HepG2 (cell line): ENCODE measurements around the gene REG1B. TPM values are rescaled to one million over a fixed set of nuclear protein-coding genes. Genes with fewer than 3 reads are reported as not detected.

Experiments used
- ATAC-seq: fragments of 200-7000 bp; cut with Tn5 transposase; 3 replicates; pipeline ENCODE4 v1.9.1; 2020; ENCODE audit warnings: mild to moderate bottlenecking, moderate library complexity
- BruUV-seq: library from RNA; stranded (reverse); fragments of 400-500 nt; replicated peaks from 2 replicates; lab custom pipeline; 2021; lab: Mats Ljungman, UMichigan
- CTCF ChIA-PET: fragments of 300-600 bp; formaldehyde crosslinking; extraction: SDS; loops from one replicate; lab custom pipeline; 2021; ENCODE audit warnings: low total read pairs, inconsistent platforms, low intra/inter-chr PET ratio; lab: Yijun Ruan, JAX
- POLR2A ChIA-PET: fragments of 350-600 bp; sonication (Branson Sonifier 250); formaldehyde crosslinking; loops from one replicate; lab custom pipeline; 2020; ENCODE audit warnings: antibody characterized with exemption, inconsistent platforms; lab: Yijun Ruan, JAX
- DNase-seq: peaks from one replicate; pipeline ENCODE4 v3.0.0-alpha.2; 2015; ENCODE audit warnings: low spot score
- FAIRE-seq: peaks from 3 replicates; lab custom pipeline; 2011; peaks lifted over from hg19 to GRCh38; lab: Jason Lieb, UNC
- H2AFZ ChIP-seq: one replicate; pipeline ENCODE4 v1.6.1; 2011; ENCODE audit warnings: low read length, inconsistent platforms
- H3K27ac ChIP-seq: fragments of 300-600 bp; 3 replicates; pipeline ENCODE4 v1.8.0; 2011; ENCODE audit warnings: mixed run types, mild to moderate bottlenecking, mixed read lengths, low read length, inconsistent platforms; ENCODE audit not compliant: insufficient read depth; ENCODE audit errors: extremely low read length
- H3K27me3 ChIP-seq, 2 experiments: fragments of 200-600 bp in 1 of 2; 2 replicates in 1 of 2; 3 replicates in 1 of 2; pipeline versions ENCODE4 v1.6.0 to v1.8.0; 2011; ENCODE audit warnings: low read length in 2 of 2, mild to moderate bottlenecking in 2 of 2, moderate library complexity in 2 of 2, inconsistent platforms in 1 of 2; ENCODE audit not compliant: insufficient read depth in 2 of 2, control insufficient read depth in 1 of 2
- H3K36me3 ChIP-seq, 2 experiments: fragments of 200-600 bp in 1 of 2; replicated peaks in 1 of 2; 2 replicates in 1 of 2; 3 replicates in 1 of 2; pipeline versions ENCODE4 v1.5.1 to v1.8.0; 2011; ENCODE audit warnings: low read length in 2 of 2, inconsistent platforms in 1 of 2; ENCODE audit not compliant: insufficient read depth in 2 of 2, control insufficient read depth in 1 of 2
- H3K4me1 ChIP-seq: 2 replicates; pipeline ENCODE4 v1.5.1; 2012; ENCODE audit warnings: low read length, inconsistent platforms; ENCODE audit not compliant: insufficient read depth
- H3K4me2 ChIP-seq: 2 replicates; pipeline ENCODE4 v1.6.0; 2011; ENCODE audit warnings: low read depth, low read length, inconsistent platforms
- H3K4me3 ChIP-seq, 3 experiments: fragments of 200-600 bp in 1 of 3; sonication (generic), shearing (Covaris generic) in 1 of 3; replicated peaks in 1 of 3; 2 replicates each; pipeline ENCODE4 v1.5.1; 2011 to 2016; ENCODE audit warnings: low read length in 3 of 3, inconsistent platforms in 2 of 3, low read depth in 2 of 3, mild to moderate bottlenecking in 2 of 3, control low read depth in 1 of 3, mixed read lengths in 1 of 3; ENCODE audit not compliant: insufficient read depth in 1 of 3
- H3K79me2 ChIP-seq: one replicate; pipeline ENCODE4 v1.6.1; 2011; ENCODE audit warnings: low read length, inconsistent platforms; ENCODE audit not compliant: insufficient read depth
- H3K9ac ChIP-seq: 2 replicates; pipeline ENCODE4 v1.6.0; 2011; ENCODE audit warnings: mild to moderate bottlenecking, low read depth, low read length, inconsistent platforms; ENCODE audit not compliant: insufficient read depth
- H3K9me3 ChIP-seq: 2 replicates; pipeline ENCODE4 v1.5.1; 2012; ENCODE audit warnings: mild to moderate bottlenecking, low read length
- H4K20me1 ChIP-seq: 2 replicates; pipeline ENCODE4 v1.6.0; 2011; ENCODE audit warnings: inconsistent platforms, mild to moderate bottlenecking, low read length, moderate library complexity; ENCODE audit not compliant: insufficient read depth
- JARID2 ChIP-seq: sonication (generic); formaldehyde crosslinking; IDR thresholded peaks from 2 replicates; pipeline ENCODE4 v1.8.1; 2023; ENCODE audit warnings: missing genetic modification reagents, inconsistent platforms; ENCODE audit not compliant: insufficient replicate concordance
- MAF1 ChIP-seq: sonication (generic); formaldehyde crosslinking; IDR thresholded peaks from 2 replicates; pipeline ENCODE4 v1.5.0; 2020; ENCODE audit warnings: missing genetic modification reagents, borderline replicate concordance
- MXI1 ChIP-seq: IDR thresholded peaks from 3 replicates; pipeline ENCODE4 v1.6.1; 2012; ENCODE audit warnings: low read depth, low read length, inconsistent platforms, borderline replicate concordance
- RXRB ChIP-seq: IDR thresholded peaks from 2 replicates; pipeline ENCODE4 v1.6.1; 2016; ENCODE audit warnings: borderline replicate concordance, missing genetic modification reagents, missing compliant biosample characterization
- ZNF143 ChIP-seq: sonication (generic); formaldehyde crosslinking; IDR thresholded peaks from 2 replicates; pipeline ENCODE4 v1.4.0; 2020; ENCODE audit warnings: missing genetic modification reagents
- ZNF326 ChIP-seq: sonication (generic); formaldehyde crosslinking; IDR thresholded peaks from 2 replicates; pipeline ENCODE4 v1.4.0; 2020; ENCODE audit warnings: missing genetic modification reagents, borderline replicate concordance
- ZNF569 ChIP-seq: sonication (generic); formaldehyde crosslinking; IDR thresholded peaks from 2 replicates; pipeline ENCODE4 v1.5.0; 2020; ENCODE audit warnings: mild to moderate bottlenecking, missing genetic modification reagents, moderate library complexity, borderline replicate concordance
- ZNF652 ChIP-seq: IDR thresholded peaks from 2 replicates; pipeline ENCODE4 v1.6.1; 2016; ENCODE audit warnings: low read depth, borderline replicate concordance
- ZNF773 ChIP-seq: sonication (generic); formaldehyde crosslinking; IDR thresholded peaks from 2 replicates; pipeline ENCODE4 v1.4.0; 2020; ENCODE audit warnings: missing genetic modification reagents, borderline replicate concordance
- WGBS: methylation state at CpG from one replicate; pipeline ENCODE4 v1.1.6; 2017; ENCODE audit warnings: low lambda C conversion rate; 5-methylcytosine and 5-hydroxymethylcytosine counted together
- in situ Hi-C: cut with HindIII; loops from 2 replicates; pipeline ENCODE4 v1.10.0; 2017; ENCODE audit warnings: low pct_unique_long_range_greater_than_20kb; ENCODE audit not compliant: extremely low pct_ligation_motif_present
- intact Hi-C: fragments of 100-400 bp; cut with micrococcal nuclease; formaldehyde crosslinking; loops from one replicate; pipeline ENCODE4 v1.10.0; 2022; ENCODE audit not compliant: unreplicated experiment
- polyA plus RNA-seq, 8 experiments: library from polyadenylated mRNA; depleted of rRNA in 3 of 8; stranded (reverse) in 7 of 8; unstranded in 1 of 8; fragments of >200 nt; fragmentation: Illumina TruSeq in 4 of 8; extraction: Trizol in 4 of 8; gene quantifications; 2 replicates each; pipeline versions ENCODE4 v1.2.1 to v1.2.3, GENCODE V29; 2011 to 2016; ENCODE audit warnings: low read depth in 4 of 8, missing spikeins in 1 of 8, mixed read lengths in 1 of 8; ENCODE audit not compliant: insufficient read depth in 1 of 8
- total RNA-seq, 5 experiments: library from RNA; depleted of rRNA; stranded (reverse); fragments of >200 nt; fragmentation: Illumina TruSeq; extraction: Trizol; gene quantifications; 2 replicates each; pipeline ENCODE4 v1.2.3, GENCODE V29; 2016; ENCODE audit warnings: low read depth in 1 of 5
- TF ChIP-seq, protein P1 (sequence below), 2 experiments: IDR thresholded peaks; 2 replicates each; pipeline ENCODE4 v1.6.1; 2011 to 2012; ENCODE audit warnings: low read length in 2 of 2, borderline replicate concordance in 1 of 2, low read depth in 1 of 2, mild to moderate bottlenecking in 1 of 2, moderate library complexity in 1 of 2
- TF ChIP-seq, protein P2 (sequence below): sonication (generic); formaldehyde crosslinking; IDR thresholded peaks from 2 replicates; pipeline ENCODE4 v1.8.0; 2022; ENCODE audit warnings: low read depth, missing genetic modification reagents
- TF ChIP-seq, protein P3 (sequence below): sonication (generic); formaldehyde crosslinking; conservative IDR thresholded peaks from 2 replicates; pipeline ENCODE4 v1.8.0; 2022; ENCODE audit warnings: mild to moderate bottlenecking, moderate library complexity, missing genetic modification reagents

REG1B gene
- total and polyA plus RNA-seq, 2 of the 13 experiments (the other 11 are each of a cell fraction or from before 2014, with no cell fraction given): not detected

DNA sequence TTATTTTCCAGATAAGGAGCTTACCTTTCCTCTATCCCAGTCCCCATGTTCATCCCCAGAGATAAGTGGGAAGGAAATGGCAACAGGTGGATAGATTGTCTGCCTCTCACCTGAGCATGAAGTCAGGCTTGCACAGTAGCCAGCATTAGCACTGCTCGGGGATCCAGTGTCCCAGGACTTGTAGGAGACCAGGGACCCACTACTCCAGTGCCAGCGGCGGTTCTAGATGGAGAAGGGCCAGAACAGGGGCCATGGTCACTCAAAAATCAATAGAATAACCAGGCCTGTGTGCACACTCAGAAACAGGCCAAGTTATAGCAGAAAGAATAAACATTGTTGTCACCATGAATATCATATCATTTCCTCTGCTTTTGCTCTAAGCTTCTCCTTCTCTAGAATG lies 2.4 kb downstream of the REG1B start:
- DNase-seq (no peak), ATAC-seq (no peak), FAIRE-seq (no peak)
- Histone ChIP-seq H2AFZ (no peak overlapping the region), H3K27me3 (no peaks in the 10 kb centered on the region), H3K9ac (no peak overlapping the region), H3K36me3 (no peaks in the 10 kb centered on the region), H3K79me2 (no peaks in the 10 kb centered on the region), H3K27ac (no peak overlapping the region), H3K4me2 (no peak overlapping the region), H3K9me3 (no peaks in the 10 kb centered on the region), H3K4me3 (no peak overlapping the region), H4K20me1 (no peaks in the 10 kb centered on the region), H3K4me1 (no peaks in the 10 kb centered on the region)
- no TSS peak for BruUV-seq
- no peak for TF ChIP-seq RXRB
- TF ChIP-seq MXI1: no peak
- TF ChIP-seq, protein P1, sequence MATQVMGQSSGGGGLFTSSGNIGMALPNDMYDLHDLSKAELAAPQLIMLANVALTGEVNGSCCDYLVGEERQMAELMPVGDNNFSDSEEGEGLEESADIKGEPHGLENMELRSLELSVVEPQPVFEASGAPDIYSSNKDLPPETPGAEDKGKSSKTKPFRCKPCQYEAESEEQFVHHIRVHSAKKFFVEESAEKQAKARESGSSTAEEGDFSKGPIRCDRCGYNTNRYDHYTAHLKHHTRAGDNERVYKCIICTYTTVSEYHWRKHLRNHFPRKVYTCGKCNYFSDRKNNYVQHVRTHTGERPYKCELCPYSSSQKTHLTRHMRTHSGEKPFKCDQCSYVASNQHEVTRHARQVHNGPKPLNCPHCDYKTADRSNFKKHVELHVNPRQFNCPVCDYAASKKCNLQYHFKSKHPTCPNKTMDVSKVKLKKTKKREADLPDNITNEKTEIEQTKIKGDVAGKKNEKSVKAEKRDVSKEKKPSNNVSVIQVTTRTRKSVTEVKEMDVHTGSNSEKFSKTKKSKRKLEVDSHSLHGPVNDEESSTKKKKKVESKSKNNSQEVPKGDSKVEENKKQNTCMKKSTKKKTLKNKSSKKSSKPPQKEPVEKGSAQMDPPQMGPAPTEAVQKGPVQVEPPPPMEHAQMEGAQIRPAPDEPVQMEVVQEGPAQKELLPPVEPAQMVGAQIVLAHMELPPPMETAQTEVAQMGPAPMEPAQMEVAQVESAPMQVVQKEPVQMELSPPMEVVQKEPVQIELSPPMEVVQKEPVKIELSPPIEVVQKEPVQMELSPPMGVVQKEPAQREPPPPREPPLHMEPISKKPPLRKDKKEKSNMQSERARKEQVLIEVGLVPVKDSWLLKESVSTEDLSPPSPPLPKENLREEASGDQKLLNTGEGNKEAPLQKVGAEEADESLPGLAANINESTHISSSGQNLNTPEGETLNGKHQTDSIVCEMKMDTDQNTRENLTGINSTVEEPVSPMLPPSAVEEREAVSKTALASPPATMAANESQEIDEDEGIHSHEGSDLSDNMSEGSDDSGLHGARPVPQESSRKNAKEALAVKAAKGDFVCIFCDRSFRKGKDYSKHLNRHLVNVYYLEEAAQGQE (IDR thresholded peaks at IDR 0.05; ENCODE audit: borderline replicate concordance in 1 of 2, low read depth in 1 of 2, low read length in 2 of 2): no peak
- TF ChIP-seq ZNF143: no peak
- no peak for TF ChIP-seq ZNF569 (CRISPR knock-in tag)
- no peak for TF ChIP-seq MAF1 (CRISPR knock-in tag)
- TF ChIP-seq, protein P2, sequence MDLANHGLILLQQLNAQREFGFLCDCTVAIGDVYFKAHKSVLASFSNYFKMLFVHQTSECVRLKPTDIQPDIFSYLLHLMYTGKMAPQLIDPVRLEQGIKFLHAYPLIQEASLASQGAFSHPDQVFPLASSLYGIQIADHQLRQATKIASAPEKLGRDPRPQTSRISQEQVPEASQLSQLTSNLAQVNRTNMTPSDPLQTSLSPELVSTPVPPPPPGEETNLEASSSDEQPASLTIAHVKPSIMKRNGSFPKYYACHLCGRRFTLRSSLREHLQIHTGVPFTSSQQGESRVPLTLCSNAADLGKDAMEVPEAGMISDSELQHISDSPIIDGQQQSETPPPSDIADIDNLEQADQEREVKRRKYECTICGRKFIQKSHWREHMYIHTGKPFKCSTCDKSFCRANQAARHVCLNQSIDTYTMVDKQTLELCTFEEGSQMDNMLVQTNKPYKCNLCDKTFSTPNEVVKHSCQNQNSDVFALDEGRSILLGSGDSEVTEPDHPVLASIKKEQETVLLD (CRISPR knock-in tag): no peak
- TF ChIP-seq JARID2: no peak
- TF ChIP-seq ZNF326 (CRISPR knock-in tag): no peak
- no peak for TF ChIP-seq ZNF652 (CRISPR knock-in tag)
- TF ChIP-seq, protein P3, sequence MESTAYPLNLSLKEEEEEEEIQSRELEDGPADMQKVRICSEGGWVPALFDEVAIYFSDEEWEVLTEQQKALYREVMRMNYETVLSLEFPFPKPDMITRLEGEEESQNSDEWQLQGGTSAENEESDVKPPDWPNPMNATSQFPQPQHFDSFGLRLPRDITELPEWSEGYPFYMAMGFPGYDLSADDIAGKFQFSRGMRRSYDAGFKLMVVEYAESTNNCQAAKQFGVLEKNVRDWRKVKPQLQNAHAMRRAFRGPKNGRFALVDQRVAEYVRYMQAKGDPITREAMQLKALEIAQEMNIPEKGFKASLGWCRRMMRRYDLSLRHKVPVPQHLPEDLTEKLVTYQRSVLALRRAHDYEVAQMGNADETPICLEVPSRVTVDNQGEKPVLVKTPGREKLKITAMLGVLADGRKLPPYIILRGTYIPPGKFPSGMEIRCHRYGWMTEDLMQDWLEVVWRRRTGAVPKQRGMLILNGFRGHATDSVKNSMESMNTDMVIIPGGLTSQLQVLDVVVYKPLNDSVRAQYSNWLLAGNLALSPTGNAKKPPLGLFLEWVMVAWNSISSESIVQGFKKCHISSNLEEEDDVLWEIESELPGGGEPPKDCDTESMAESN (CRISPR knock-in tag): no peak
- no peak for TF ChIP-seq ZNF773
- intact Hi-C loops: no loop called here
- CTCF ChIA-PET: no interaction called here
- in situ Hi-C loops: no loop called here
- POLR2A ChIA-PET: no interaction called here
- WGBS: 7% methylated on average over 3 of the region's 3 CpGs
